ENCODE measurements around the gene FCN2.

FCN2 gene

DNA sequence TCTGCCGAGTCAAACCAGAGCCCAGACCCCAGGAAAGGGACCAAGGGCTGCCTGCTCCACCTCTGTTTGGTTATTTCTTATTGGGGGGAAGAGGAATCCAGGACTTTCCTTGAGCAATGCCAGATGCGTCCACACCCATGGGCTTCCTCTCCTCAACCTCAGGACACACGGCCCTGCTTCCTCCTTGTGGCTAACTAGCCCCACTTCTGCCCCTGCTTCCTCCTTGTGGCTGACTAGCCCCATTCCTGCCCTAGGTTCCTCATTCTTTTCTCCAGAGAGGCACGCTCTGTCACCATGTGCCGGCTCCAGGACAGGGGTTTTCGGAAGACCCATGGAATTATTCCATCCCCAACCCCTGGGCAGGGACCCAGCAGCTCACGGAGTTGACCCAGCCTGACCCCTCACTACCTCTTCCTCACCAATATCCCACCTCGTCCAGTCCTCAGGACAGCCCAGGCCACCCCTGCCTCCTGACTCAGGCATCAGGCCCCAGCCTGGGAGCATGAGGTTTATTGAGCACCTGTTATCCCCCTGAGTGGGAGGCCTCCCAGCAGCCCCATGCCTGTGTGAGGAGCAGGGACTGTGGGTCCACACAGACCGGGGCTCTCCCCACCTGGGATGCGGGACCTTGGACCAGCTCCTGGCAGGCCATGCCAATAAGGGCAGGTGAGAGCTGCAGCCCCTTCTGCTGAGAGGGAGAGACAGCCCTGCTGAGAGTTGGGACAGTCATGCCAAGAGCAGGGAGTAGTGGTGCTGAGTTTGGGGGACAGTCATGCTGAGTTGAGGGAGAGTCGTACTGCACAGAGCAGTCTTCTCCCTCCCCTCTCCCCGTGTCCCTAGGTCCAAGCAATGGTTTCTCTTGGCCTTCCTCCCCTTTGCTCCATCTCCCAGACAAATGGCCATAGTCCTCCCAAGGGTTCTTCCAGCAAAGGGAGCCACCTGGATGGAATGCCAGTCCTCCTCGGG, 48.9 kb downstream of the FCN2 start:
- no peak for DNase-seq (ENCODE audit: low read depth in 2 of 2, low spot score in 1 of 2)

- DNase-seq (ENCODE audit: low read depth in 2 of 2, low spot score in 1 of 2) = no peak
Observed at GRCh38 chr9:134930398-134930797, 49.8 kb downstream of the FCN2 start.

- no peak for DNase-seq (ENCODE audit: low read depth in 2 of 2, low spot score in 1 of 2)
Observed at GRCh38 chr9:134932171-134932570, 51.6 kb downstream of the FCN2 start.

GRCh38 chr9:134932606-134933005, 52.0 kb downstream of the FCN2 start:
- no peak for DNase-seq (ENCODE audit: low read depth in 2 of 2, low spot score in 1 of 2)

GRCh38 chr9:134933076-134933659, 52.6 kb downstream of the FCN2 start:
- DNase-seq (ENCODE audit: low read depth in 2 of 2, low spot score in 1 of 2) = no peak

DNA sequence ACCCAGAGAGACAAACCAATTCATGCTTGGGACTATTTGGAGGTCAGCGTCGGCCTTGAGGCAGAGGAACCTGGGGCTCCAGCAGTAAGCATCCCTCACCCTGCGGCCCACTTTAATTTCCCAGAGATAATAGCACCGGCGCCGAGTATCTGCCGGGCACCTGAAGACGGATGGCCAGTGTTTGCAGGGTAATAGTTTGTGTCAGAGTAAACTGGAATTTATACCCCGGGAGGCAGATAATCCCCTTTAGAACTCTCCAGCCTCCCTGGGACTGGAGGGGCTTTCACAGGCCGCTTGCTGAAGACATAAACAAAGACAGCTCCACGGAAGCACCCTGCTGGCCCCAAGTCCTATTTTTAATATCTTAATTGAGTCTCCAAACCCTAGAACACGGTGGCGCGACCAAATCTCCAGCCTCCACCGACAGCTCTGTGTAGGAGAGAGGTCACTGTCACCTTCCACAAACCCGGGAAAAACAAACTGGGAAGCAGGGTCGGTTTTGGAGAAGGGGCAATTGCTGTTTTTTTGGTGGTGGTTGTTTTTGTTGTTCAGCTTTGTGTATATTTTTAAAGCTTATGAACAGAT, 54.5 kb downstream of the FCN2 start:
- DNase-seq (ENCODE audit: low read depth in 2 of 2, low spot score in 1 of 2) = no peak

- no peak for DNase-seq (ENCODE audit: low read depth in 2 of 2, low spot score in 1 of 2)
Observed at GRCh38 chr9:134935701-134936345, 55.2 kb downstream of the FCN2 start.

DNA sequence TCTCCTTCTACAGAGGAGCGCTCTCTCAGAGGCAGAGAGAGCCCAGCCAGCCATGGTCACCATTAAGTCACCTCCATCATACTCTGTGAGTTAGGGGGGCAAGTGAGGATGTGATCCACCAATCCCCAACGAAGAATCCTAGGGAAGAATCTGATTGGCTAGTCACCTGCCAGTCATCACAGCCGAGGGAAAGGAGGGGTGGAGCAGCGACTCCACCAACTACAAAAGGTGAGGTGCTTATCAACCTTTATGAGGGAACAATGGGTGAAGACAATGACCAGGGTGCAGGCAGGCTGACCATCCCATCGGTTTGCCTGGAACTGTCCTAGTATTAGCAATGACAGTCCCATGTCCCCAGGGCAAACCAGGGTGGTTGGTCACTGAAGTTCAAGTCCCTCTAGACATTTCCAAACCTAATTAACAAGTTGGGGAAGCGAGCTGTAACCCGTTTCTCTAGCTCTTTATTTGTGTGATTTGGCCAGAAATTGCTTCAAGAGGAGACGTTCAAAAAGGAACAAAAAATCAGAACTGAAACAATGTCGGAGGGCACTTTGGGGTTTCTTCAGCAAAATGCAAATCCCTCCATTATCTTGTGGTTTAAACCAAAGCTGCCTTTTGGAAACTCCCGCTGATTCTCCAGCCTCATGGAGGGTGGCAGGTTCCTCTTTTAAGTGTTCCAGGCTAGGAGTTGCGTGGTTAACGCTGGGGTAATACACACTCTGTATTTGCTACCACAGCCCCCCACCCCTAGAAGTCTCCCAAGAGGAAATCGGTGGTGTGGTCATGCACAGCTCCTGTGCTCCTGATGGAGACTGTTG, 55.9 kb downstream of the FCN2 start:
- no peak for DNase-seq (ENCODE audit: low read depth in 2 of 2, low spot score in 1 of 2)

Data from stimulated activated CD8-positive, alpha-beta memory T cell treated with anti-CD3 and anti-CD28 coated beads, Interleukin-4, amount 100 ng/mL, for 1 hour (primary cell).